ENCODE results near the gene FAM89A. TPM values are rescaled to one million over a fixed set of nuclear protein-coding genes. Genes with fewer than 3 reads are reported as not detected.

Gene FAM89A
- total RNA-seq, 1 experiment from 2014 or later: 0.24 TPM

DNA sequence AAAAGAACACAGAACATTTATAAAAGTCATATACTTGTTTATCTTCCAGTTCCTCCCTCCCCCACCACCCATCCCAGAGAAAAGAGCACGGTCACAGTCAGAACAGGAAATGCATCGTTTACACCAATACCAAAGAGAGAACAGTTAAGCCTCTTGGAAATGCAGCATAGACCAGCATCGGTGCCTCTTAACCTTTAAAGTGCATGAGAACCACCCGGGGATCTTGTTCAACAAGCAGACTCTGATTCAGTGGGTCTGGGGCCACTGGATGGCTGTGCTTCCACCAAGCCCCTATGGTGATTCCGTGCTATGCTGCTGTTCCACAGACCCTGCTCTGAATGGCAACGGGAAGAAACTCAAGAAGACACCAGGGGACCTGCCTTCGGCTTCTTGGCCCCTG, 19.2 kb downstream of the FAM89A start:
- TF ChIP-seq EZH2 (IDR thresholded peaks at IDR 0.05; ENCODE audit: low read depth): no peak
- TF ChIP-seq, protein P1, sequence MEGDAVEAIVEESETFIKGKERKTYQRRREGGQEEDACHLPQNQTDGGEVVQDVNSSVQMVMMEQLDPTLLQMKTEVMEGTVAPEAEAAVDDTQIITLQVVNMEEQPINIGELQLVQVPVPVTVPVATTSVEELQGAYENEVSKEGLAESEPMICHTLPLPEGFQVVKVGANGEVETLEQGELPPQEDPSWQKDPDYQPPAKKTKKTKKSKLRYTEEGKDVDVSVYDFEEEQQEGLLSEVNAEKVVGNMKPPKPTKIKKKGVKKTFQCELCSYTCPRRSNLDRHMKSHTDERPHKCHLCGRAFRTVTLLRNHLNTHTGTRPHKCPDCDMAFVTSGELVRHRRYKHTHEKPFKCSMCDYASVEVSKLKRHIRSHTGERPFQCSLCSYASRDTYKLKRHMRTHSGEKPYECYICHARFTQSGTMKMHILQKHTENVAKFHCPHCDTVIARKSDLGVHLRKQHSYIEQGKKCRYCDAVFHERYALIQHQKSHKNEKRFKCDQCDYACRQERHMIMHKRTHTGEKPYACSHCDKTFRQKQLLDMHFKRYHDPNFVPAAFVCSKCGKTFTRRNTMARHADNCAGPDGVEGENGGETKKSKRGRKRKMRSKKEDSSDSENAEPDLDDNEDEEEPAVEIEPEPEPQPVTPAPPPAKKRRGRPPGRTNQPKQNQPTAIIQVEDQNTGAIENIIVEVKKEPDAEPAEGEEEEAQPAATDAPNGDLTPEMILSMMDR (conservative IDR thresholded peaks at IDR 0.05): no peak
- Histone ChIP-seq H3K79me2 (ENCODE audit: low read depth) (no peaks in the 10 kb centered on the region), H3K27me3 (ENCODE audit: insufficient read depth, low read depth) (peaks cover 6% of the 10 kb centered on the region; the same call in 1 of the 2 replicates), H2AFZ (no peak overlapping the region), H3K4me3 (no peak overlapping the region), H3K27ac (no peak overlapping the region), H3K4me1 (replicated peaks; ENCODE audit: insufficient read depth) (peaks cover 5% of the 10 kb centered on the region; the same call in 1 of the 2 replicates), H3K4me2 (no peak overlapping the region), H3F3A (ENCODE audit: insufficient read depth, low read depth) (no peaks in the 10 kb centered on the region), H4K20me1 (ENCODE audit: insufficient read depth) (no peaks in the 10 kb centered on the region), H3K36me3 (ENCODE audit: low read depth) (no peaks in the 10 kb centered on the region), H3K9me2 (ENCODE audit: insufficient read depth) (no peaks in the 10 kb centered on the region), H3K9me3 (ENCODE audit: insufficient read depth, low read depth) (no peaks in the 10 kb centered on the region)
- ChIA-PET POLR2A (ENCODE audit: unreplicated experiment) (no interaction called here), CTCF (no interaction called here)
- intact Hi-C loops (cut with micrococcal nuclease; ENCODE audit: unreplicated experiment): no loop called here
- BruUV-seq (replicated peaks): no TSS peak
- DNase-seq: no peak

DNA sequence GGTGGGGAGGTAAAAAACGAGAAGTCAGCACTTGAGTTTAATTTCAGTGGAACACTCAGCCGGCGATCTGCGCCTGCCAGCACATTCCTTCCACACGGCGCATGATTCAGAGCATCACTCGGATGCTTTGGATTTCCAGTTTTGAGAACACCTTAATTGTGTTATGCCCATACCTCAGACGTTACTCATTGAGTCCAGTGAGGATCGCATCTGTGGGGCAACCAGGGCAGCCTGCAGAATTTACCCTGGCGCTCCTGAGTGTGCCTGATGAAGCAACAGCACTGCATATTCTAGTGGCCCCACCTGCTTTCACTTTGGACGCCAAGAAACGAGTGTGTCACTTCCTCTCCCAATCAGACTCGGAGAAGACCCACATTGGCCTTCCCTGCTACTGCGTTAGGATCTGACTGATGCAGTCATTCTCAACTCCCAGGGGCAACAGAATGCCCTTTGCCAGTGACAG, 19.9 kb downstream of the FAM89A start:
- Histone ChIP-seq H3K9me3 (ENCODE audit: insufficient read depth, low read depth) (no peaks in the 10 kb centered on the region), H3K9me2 (ENCODE audit: insufficient read depth) (no peaks in the 10 kb centered on the region), H3K36me3 (ENCODE audit: low read depth) (no peaks in the 10 kb centered on the region), H3K27ac (no peak overlapping the region), H3K4me1 (replicated peaks; ENCODE audit: insufficient read depth) (peaks cover 5% of the 10 kb centered on the region; the same call in 1 of the 2 replicates), H3K4me2 (peak overlapping the region; percentile 66), H3K27me3 (ENCODE audit: insufficient read depth, low read depth) (peaks cover 6% of the 10 kb centered on the region; the same call in 1 of the 2 replicates), H2AFZ (peak overlapping the region; percentile 15; the same call in 1 of the 2 replicates), H3K4me3 (peak overlapping the region; percentile 26; the same call in 1 of the 2 replicates), H4K20me1 (ENCODE audit: insufficient read depth) (no peaks in the 10 kb centered on the region), H3F3A (ENCODE audit: insufficient read depth, low read depth) (no peaks in the 10 kb centered on the region), H3K79me2 (ENCODE audit: low read depth) (no peaks in the 10 kb centered on the region)
- DNase-seq: peak in 1 of 2 experiments; percentile 68
- ChIA-PET CTCF (no interaction called here), POLR2A (ENCODE audit: unreplicated experiment) (no interaction called here)
- TF ChIP-seq, protein P1 (conservative IDR thresholded peaks at IDR 0.05): no peak
- no peak for TF ChIP-seq EZH2 (IDR thresholded peaks at IDR 0.05; ENCODE audit: low read depth)
- intact Hi-C loops (cut with micrococcal nuclease; ENCODE audit: unreplicated experiment): no loop called here
- BruUV-seq (replicated peaks): no TSS peak

DNA sequence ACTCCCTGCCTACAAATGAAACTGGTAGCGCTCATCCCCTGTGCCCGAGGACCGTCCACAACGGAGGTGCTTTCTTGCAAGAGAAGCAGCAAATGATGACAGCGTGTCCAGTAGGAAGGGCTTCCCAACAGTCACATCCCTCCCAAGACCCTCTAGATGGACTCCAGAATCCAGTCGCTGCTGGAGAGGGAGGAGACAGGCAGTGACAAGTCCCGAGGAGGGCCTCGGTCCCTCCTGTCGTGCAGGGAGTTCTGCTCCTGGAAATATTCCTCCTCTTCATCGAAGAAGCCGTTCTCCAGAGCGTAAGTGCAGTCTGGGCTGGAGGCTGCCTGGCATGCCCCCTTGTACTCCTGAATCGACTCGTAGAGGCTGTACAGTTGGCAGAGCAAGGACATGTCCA, 20.3 kb downstream of the FAM89A start:
- ChIA-PET POLR2A (ENCODE audit: unreplicated experiment) (no interaction called here), CTCF (no interaction called here)
- intact Hi-C loops (cut with micrococcal nuclease; ENCODE audit: unreplicated experiment): no loop called here
- H3K4me2 ChIP-seq: peak overlapping the region; percentile 66
- H3K9me2 ChIP-seq (ENCODE audit: insufficient read depth): no peaks in the 10 kb centered on the region
- H3K4me1 ChIP-seq (replicated peaks; ENCODE audit: insufficient read depth): peaks cover 5% of the 10 kb centered on the region; the same call in 1 of the 2 replicates
- no peaks in the 10 kb centered on the region for H3K9me3 ChIP-seq (ENCODE audit: insufficient read depth, low read depth)
- BruUV-seq (replicated peaks): no TSS peak
- no peak for DNase-seq
- no peaks in the 10 kb centered on the region for H3F3A ChIP-seq (ENCODE audit: insufficient read depth, low read depth)
- TF ChIP-seq EZH2 (IDR thresholded peaks at IDR 0.05; ENCODE audit: low read depth): no peak
- TF ChIP-seq, protein P1 (conservative IDR thresholded peaks at IDR 0.05): no peak
- no peaks in the 10 kb centered on the region for H3K79me2 ChIP-seq (ENCODE audit: low read depth)
- H3K27me3 ChIP-seq (ENCODE audit: insufficient read depth, low read depth): peaks cover 9% of the 10 kb centered on the region; the same call in 1 of the 2 replicates
- no peaks in the 10 kb centered on the region for H4K20me1 ChIP-seq (ENCODE audit: insufficient read depth)
- no peak overlapping the region for H3K27ac ChIP-seq
- H3K4me3 ChIP-seq: peak overlapping the region; percentile 26; the same call in 1 of the 2 replicates
- peak overlapping the region; percentile 15; the same call in 1 of the 2 replicates for H2AFZ ChIP-seq
- no peaks in the 10 kb centered on the region for H3K36me3 ChIP-seq (ENCODE audit: low read depth)
